Dedifferentiated amniotic fluid mesenchymal stem cell (primary cell): ENCODE measurements around the gene RPL35.

Source experiments
- DNase-seq: peaks from one replicate; pipeline ENCODE4 v3.0.0-alpha.2; 2016; ENCODE audit errors: extremely low spot score

The RPL35 gene

DNA sequence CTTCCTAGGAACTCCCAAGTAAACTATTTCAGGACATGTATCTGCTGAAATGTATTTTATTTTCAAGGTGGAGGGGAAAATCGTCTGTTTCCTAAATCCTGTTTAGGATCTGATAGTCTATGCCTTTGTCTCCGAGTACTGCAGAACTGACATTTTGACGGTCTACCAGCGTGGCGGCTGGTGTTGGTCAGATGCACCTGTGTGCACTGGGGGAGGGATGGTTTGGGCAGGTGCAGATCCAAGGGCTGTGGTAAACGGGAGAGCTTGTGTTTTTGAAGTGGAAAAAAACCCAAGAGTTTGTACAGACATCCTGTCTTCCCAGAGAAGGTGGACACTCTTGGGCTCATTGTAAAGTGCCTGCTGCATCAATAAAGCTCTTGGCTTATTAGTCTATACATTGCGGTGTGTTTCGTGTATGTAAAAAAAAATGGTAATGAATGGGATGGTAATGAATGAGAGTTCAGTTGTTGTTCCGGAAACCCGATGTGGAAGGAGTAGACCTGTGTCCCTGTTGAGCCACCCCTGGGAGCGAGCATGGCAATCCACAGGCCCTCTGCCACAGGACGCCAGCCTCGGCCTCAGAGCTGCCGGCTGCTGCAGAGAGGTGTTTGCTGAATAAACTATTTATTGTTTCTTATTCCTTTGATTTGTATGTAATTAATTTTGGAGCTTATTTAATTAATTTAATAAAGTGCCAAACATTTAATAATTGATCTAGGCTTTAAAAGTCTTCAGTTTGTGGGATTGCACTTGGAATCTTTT, 15.4 kb upstream of the RPL35 start:
- no peak for DNase-seq

DNA sequence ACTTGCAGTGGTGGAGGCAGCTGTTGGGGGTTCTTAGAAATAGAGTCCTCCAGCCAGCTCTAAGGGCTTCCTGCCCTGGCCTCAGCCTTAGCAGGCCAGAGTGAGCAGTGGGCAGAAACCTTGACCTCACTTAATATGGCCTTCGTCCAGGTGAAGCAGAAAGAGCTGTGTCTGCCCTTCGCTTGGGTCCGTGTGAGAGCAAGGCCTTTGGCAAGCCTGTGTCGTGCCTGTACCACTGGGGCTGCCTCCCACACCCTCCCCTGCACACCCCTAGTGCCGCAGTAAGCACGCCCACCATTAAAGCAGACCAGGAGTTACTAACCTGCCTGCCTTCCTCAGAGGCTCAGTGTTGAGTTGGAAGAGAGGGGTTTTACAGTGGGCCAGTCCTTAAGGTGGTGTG, 13.7 kb upstream of the RPL35 start:
- no peak for DNase-seq

DNA sequence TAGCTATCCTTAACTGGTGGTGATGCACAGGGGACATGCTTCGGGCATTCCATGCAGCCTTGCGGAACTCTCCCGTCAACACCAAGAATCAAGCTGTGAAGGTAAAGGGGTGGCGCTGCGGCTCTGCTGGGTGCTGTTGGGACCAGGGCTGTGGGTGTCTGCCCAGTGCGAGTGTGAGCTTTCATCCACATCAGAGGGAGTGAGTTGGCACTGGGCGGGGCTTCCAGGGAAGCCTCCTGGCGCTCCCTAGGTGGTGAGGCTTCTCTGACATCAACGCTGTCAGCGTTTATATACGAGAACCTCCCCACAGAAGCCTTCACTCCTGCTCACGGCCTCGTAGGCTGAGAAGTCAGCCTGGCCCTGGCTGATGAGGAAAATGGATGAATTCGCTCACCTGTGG, 11.9 kb upstream of the RPL35 start:
- DNase-seq = no peak

DNA sequence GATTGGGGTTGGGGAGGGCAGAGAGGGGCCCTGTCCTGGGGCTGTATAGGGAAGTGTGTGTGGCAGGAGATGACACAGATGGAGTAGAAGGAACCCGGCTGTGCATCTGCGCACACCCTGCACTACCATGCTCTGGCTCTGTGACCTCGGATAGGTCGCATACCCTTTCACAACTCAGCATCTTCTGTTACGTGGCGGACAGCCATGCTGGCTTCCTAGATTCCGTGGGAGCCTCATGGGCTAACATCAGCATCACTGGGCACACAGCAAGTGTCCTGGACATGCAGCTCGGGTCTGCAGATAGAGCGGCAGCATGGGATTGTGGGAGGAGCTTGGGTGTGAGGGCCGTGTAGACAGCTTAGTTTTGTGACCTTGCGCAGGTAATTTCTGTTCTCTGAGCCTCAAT, 9.4 kb upstream of the RPL35 start:
- DNase-seq = no peak

DNA sequence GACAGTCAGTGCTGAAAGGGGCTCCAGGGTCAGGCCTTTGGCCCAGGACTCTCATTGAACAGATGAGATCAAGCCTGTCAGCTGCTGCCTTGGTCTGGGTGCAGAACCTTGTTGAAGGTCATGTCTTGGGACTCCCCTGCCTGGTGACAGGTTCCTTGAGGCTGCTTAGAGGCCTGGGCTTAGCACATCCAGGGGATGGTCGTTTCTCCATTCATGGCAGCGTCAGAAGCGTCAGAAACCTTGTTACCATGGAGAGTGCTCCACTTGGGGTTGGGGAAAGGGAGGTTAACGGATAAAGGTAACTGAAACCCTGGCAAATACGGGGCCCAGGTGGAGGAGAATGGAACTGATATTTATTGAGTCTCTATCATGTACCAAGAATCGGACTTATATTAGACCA, 9.0 kb upstream of the RPL35 start:
- DNase-seq = no peak

DNA sequence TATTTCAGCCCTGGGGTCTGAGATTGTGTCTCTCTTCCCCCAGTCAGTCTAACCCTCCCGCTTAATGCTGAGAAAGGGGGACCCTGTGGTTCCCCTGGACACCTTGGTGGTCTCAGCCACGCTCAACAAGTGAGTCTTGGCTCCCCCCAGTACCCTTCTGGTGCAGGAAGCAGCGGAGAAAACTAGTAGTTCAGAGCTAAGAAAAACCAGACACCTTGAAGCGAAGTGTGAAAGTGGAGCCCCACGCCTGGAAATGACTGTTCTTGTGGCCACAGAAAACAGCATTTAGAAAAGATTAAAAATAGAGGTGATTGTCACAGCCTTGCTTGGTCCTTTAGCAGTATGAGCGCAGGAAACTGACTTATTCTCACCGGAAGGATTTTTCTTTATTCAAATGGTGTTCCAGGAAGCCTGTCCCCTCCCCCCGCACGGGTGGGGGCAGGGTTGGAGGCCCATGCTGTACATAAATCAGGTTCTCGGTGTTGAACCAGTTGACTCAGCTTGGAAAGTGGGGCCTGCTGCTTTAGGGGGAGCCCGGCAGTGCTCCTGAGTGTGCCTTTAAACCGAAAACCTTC, 8.3 kb upstream of the RPL35 start:
- no peak for DNase-seq

DNA sequence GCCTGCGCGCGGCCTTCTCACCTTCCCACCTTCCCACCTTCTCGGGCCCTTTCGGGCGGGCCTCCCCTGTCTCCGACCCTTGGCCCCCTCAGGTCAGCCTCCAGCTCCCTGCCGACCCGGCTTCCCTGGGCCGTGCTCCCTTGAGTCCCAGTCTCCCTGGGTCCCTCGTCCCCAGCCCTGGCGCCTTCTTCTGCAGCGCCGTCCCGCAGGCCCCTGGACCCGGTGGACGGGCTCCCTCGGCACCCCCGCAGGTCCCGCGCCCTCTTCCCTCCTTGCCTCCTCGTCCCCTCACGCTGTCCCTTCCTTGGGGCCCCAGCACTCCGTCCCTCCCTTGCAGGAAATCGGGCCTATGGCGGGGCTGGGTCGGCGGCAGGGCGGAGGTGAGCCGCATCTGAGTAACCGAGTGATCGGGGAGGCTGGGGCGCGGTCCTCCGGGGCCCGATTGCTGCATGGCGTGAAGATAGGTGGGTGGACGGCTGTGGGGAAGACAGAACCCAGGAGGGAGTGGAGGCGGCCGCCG, 7.8 kb upstream of the RPL35 start:
- DNase-seq = peak; percentile 19

DNA sequence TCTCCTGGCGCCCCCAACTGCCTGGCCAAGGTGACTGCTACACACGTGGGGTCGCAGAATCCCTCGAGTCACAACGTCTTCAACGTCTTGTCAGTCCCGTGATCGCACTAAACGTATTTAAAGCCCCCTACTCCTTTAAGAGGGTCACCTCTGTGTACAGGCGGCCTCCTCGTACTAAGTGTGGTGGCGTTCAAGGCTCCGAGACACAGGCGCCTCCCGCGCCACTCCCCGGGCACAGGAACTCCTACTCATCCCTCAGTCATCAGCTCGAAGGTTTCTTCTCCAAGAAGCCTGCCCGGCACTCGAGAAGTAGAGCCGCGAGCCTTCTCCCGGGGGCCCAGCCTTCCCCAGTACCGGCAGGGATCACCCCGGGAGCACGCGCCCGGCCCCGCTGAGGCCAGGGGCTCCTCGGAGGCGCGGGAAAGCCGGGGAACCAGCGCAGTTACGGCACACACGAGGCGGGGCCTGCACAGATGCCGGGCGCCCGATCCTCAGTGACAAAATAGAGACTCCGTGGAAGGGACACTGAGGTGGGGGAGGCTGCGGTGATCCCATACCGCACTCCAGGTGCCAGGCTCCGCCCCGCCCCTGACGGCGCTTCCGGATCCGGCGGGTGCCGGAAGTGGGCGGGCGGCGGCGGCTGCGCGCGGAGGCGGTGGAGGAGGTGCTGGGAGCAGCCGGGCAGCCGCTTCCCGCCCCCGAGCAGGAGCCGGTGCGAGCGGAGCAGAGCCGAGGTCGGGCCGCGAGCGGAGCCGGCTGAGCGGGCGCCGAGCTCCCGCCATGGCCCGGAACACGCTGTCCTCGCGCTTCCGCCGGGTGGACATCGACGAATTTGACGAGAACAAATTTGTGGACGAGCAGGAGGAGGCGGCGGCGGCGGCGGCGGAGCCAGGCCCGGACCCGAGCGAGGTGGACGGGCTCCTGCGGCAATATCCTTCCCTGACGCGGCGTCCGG, 7.0 kb upstream of the RPL35 start:
- DNase-seq = peak; percentile 69

DNA sequence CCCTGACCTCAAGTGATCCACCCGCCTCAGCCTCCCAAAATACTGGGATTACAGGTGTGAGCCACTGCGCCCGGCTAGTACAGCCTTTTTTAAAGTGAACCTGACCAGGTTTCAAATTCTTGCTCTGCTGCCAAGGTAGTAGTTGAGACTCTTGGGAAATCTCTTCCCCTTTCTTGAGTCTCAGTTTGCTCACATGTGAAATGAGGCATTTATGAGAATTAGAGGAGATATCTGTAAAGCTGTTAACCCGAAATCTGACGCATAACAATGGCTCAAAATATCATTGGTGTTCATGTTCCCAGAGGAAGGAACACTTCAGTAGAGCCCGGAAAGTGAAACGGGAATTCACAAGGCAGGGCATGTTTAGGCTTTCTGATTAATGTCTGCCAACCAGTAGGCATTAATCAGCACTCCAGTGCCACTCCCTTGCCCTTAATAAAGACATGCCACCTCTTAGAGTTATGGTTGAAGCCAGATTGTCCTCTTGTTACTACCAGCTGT, 1.7 kb upstream of the RPL35 start:
- no peak for DNase-seq

DNA sequence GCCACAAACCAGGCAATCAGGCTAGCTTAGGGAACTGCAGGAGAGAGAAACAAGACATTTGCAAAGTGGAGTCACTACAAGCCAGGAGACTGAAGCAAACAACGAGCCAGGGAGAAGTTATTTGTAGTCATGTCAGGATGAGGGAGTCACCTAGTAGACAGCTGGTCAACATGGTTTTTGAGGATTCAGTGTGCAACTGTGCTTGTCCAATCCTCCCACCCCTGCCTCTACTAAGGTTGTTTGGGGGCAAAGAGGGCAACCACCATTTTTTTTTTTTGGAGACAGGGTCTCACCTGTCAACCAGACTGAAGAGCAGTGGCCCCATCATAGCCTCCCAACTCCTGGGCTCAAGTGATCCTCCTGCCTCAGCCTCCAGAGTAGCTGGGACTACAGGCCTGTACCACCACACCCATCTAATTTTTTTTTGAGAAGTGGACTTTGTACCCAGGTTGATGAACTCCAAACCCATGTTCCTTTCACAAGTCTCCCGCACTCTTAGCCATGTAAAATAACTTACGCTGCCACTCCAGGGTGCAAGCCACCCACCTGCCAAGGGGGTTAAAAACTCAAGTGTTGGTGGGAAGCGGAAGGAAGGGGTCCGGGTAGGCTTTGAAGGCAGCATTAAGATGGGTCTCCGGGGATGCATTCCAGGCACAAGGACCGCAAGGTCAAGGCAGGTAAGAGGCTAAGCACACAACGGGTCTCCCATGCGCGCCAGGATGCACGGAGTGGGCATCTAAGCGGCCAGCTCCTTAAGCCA, 995 bp downstream of the RPL35 start:
- DNase-seq = no peak

DNA sequence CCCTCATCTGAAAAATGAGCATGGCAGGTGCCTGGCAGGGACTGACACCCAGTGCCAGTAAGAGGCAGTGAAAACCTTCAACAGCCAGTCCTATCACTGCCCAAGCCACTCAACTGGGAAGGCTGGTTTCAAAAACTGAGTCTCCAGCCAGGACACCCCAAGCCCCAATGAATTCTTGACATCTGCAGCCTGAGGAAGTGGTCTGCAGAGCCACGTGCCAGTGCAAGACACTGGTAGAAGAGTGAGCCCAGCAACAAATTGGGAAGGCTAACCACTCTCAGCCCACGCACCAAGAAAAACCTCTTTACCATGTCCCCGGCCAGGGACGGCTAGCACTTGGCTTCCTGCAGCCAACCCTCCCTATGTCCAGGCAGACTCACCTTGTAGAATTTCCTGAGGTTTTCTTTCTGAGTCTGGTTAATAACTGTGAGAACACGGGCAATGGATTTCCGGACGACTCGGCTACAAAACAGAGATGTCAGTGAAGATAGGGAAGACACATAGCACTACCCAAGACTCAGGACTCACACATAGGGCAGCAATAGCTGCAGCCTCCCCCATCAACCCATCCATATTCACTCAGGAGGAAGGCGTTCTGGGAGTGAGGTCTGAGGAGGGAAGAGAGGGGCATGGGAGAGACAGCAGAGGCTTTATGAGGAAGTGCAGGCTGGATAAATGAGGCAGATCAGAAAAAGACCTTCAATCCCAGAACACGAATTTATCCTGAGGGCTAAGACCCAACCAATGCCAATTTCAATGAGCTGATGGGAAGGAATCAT, 1.8 kb downstream of the RPL35 start:
- no peak for DNase-seq

DNA sequence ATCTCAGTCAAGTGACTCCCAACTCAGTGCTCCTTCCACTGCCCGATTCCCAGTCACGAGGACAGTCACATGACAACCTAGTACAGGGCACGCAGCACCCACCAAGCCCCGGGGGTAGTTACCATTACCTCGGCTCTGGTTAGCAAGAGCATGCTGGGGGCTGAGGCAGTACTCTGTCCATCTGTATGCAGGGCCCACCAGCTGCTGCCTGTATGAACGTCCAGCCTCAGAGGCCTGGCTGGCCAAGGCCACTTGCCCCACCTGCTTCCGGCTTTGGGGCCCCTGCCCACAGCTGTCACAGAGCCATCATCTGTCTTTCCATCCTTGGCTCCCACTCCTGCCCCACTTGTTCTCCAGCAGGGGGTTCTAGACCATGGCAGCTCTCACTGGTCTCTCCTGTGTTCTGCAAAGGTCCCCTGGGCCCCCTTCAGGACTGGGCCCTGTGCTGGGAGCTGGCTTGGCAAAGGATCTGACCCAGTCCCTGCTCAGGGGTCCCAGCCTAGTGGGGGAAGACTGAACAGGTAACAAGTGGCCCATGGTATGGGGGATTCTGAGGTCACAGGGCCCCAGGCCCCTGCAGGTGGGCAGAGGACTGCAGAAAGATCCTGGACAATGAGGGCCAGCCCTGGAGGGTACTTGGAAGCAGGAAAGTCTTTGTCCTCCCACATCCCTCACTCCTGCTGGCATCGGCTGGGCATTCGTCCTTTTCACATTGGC, 3.3 kb downstream of the RPL35 start:
- DNase-seq = no peak

DNA sequence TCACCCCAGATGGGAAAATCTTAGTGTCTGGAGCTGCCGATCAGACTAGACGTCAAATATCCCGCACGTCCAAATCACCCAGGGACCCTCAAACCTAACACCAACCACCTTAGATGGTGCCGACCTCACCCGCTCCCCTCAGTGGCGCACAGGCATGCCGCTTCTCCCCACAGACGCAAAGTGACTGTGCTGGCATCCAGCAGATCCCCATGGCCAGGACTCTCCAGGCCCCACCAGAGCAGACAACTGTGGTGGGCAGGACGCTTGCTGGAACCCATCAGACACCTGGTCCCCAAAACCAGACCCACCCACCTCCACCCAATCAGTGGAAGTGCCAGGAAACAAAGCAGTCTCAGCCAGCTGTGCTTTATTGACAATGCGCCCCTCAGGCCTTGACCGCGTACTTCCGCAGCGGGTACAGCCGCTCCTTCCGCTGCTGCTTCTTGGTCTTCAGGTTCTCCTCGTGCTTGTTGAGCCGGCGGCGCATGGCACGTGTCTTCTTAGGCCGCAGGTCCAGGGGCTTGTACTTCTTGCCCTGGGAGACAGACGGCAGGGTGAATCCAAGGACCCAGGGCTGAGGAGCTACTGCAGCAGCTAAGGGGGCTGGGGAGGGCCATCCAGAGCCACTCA, 4.1 kb downstream of the RPL35 start:
- DNase-seq = no peak

DNA sequence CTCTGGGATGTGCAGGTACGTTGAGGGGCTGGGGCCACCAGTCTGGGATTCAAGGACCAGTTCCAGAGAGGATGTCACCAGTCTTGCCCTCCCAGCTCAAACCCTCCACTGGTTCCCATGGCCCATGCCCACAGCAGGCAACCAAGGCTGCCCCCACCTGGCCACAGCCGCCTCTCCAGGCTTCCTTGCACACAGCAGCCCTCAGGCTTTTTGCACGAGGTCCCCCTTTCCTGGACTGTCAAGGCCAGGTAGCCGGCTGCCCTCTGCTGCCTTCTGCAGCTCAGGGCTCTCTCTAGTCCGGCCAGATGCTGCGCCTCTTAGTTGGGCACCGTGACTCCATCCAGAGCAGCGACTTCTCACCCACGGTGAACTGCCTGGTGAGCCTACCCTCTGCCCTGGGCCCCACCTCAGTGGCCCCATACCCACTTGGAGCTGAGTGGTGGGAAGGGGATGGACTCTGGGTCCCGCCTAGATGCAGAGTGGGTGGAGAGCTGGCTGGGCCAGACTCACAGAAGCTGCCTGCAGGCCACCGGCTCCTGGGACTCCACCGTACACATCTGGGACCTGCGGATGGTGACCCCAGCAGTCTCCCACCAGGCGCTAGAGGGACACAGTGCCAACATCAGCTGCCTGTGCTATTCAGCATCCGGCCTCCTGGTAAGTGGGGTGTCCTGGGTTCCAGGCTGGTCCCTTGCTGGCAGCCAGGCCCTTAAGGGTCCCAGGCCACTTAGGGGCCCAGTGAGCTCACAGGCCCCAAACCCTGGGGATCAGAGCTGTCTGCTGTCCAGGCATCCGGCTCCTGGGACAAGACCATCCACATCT, 5.6 kb downstream of the RPL35 start:
- DNase-seq = no peak

DNA sequence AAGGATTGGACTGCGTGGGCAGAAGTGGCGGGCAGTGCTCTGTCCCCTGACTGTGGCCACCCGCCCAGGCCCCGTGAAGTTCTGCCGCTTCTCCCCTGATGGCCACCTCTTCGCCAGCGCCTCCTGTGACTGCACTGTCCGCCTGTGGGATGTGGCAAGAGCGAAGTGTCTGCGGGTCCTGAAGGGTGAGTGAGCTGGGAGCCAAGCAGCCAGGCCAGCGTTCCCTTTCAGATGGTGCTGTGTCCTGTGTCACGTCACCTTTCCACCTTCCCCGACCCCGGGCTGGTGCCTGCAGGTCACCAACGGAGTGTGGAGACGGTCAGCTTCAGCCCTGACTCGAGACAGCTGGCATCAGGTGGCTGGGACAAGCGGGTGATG, 6.2 kb downstream of the RPL35 start:
- no peak for DNase-seq

DNA sequence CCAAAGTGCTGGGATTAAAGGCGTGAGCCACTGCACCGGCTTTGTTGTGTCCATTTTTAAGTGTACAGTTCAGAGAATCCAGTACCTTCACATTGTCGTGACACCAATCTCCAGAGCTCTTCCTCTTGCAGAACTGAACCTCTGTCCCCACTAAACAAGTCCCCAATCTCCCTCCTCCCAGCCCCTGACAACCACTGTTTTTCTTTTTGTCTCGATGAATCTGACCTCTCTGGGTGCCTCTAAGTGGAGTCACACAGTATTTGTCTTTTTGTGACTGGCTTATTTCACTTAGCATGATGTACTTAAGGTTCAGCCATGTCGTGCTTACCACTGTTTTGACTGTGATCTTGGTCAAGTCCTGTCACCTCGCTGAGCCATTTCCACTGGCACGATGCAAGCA, 6.9 kb downstream of the RPL35 start:
- no peak for DNase-seq

DNA sequence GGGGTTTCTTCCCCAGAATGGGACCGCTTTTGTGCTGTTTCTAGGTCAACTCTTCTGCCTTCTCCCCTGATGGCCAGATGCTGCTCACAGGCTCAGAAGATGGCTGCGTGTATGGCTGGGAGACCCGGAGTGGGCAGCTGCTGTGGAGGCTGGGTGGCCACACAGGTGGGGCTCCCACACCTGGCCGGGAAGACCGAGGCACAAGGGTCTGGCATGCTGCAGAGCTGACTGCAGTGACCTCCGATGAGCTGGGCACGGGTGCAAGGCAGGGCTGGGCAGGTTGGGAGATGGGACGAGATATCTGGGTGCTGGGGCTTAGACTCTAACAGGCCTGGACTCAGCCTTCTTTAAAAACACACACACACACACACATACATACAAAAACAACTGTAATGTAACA, 7.6 kb downstream of the RPL35 start:
- no peak for DNase-seq

DNA sequence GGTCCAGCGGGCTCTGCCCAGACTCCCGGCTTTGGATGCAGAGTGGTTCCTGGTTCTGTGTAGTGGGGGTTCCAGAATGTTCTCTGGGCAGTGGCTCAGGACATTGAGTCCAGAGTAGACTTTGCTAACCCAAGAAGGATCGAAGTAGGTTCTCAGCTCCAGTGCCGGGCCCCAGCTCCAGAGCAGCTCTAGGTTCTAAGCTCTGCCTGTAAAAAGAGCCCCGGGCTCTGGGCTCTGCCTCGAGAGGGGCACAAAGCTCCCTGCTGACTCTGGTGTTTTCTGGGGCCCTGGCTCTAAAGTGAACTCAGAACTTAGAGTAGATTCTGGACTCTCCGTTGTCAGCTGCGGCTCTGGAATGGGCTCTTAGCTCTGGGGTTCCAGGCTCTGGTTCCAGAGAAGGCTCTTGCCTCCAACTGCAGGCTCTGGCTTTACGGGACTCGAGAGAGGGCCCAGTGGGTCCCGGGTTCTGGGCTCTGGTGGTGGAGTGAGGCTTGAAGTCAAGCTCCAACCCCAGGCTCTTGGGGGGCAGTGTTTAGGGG, 8.1 kb downstream of the RPL35 start:
- DNase-seq = no peak
